ENCODE results near the gene LGALS4.
"Not testable (repeated sequence)": the region's sequence is repeated elsewhere in the genome, so short reads cannot be mapped to it uniquely, and the experiment has no call there.

Gene LGALS4

GRCh38 chr19:38766276-38767047, 46.3 kb downstream of the LGALS4 start:
- no peak for TF ChIP-seq CTCF (IDR thresholded peaks at IDR 0.05; ENCODE audit: low read depth, low read length, missing control alignments)

GRCh38 chr19:38765214-38765613, 47.5 kb downstream of the LGALS4 start:
- no peak for DNase-seq (ENCODE audit: low read depth)
- no peak overlapping the region for H3K4me3 ChIP-seq (ENCODE audit: low read depth, low read length)
- TF ChIP-seq CTCF (IDR thresholded peaks at IDR 0.05; ENCODE audit: low read depth, low read length, missing control alignments): no peak

More at GRCh38 chr19:38766276-38767047, 46.3 kb downstream of the LGALS4 start:
- H3K4me3 ChIP-seq (ENCODE audit: low read depth, low read length): no peak overlapping the region
- DNase-seq (ENCODE audit: low read depth): no peak

GRCh38 chr19:38763795-38764220, 48.9 kb downstream of the LGALS4 start:
- TF ChIP-seq CTCF (IDR thresholded peaks at IDR 0.05; ENCODE audit: low read depth, low read length, missing control alignments): no peak
- H3K4me3 ChIP-seq (ENCODE audit: low read depth, low read length): no peak overlapping the region
- DNase-seq (ENCODE audit: low read depth): no peak

- H3K4me3 ChIP-seq (ENCODE audit: low read depth, low read length); DNase-seq (ENCODE audit: low read depth): not testable (repeated sequence)
Measured at GRCh38 chr19:38761884-38762389, 50.8 kb downstream of the LGALS4 start.

GRCh38 chr19:38760805-38761517, 51.8 kb downstream of the LGALS4 start:
- DNase-seq (ENCODE audit: low read depth); H3K4me3 ChIP-seq (ENCODE audit: low read depth, low read length): not testable (repeated sequence)

GRCh38 chr19:38759590-38760003, 53.1 kb downstream of the LGALS4 start:
- TF ChIP-seq CTCF (IDR thresholded peaks at IDR 0.05; ENCODE audit: low read depth, low read length, missing control alignments): no peak
- no peak for DNase-seq (ENCODE audit: low read depth)
- H3K4me3 ChIP-seq (ENCODE audit: low read depth, low read length): no peak overlapping the region

GRCh38 chr19:38754196-38754595, 58.5 kb downstream of the LGALS4 start:
- DNase-seq (ENCODE audit: low read depth): not testable (repeated sequence)

GRCh38 chr19:38753783-38754182, 59.0 kb downstream of the LGALS4 start:
- not testable (repeated sequence) for H3K4me3 ChIP-seq (ENCODE audit: low read depth, low read length); DNase-seq (ENCODE audit: low read depth)

More at GRCh38 chr19:38754196-38754595, 58.5 kb downstream of the LGALS4 start:
- H3K4me3 ChIP-seq (ENCODE audit: low read depth, low read length): not testable (repeated sequence)

All from GM12864 (cell line).